K562 (cell line): ENCODE results near the gene ZMYM2. TPM values are rescaled to one million over a fixed set of nuclear protein-coding genes. Genes with fewer than 3 reads are reported as not detected.

Experiments used
- ATAC-seq: fragments of 200-7000 bp; cut with Tn5 transposase; 3 replicates; pipeline ENCODE4 v1.9.1; 2020; ENCODE audit warnings: moderate library complexity
- BruUV-seq: library from RNA; stranded (reverse); fragments of 400-500 nt; replicated peaks from 2 replicates; lab custom pipeline; 2021; lab: Mats Ljungman, UMichigan
- CTCF ChIA-PET: fragments of 300-600 bp; formaldehyde crosslinking; extraction: SDS; loops from one replicate; lab custom pipeline; 2021; ENCODE audit warnings: low intra/inter-chr PET ratio; lab: Yijun Ruan, JAX
- POLR2A ChIA-PET: fragments of 300-600, 350-650 bp; sonication (Branson Sonifier 250); formaldehyde crosslinking; extraction: SDS; loops from one replicate; lab custom pipeline; 2021; ENCODE audit warnings: antibody characterized with exemption, inconsistent platforms; lab: Yijun Ruan, JAX
- DNase-seq, 4 experiments: peaks; one replicate each; pipeline versions ENCODE4 v3.0.0 to v3.0.0-alpha.2; 2011 to 2018; ENCODE audit warnings: low spot score in 3 of 4, mixed read lengths in 3 of 4; ENCODE audit errors: extremely low read depth in 1 of 4
- FAIRE-seq: peaks from 2 replicates; lab custom pipeline; 2011; peaks lifted over from hg19 to GRCh38; lab: Jason Lieb, UNC
- H2AFZ ChIP-seq: 2 replicates; pipeline ENCODE4 v1.6.0; 2011; ENCODE audit warnings: low read depth, low read length, control low read depth, inconsistent platforms
- H3K27ac ChIP-seq: fragments of 200-600 bp; 3 replicates; pipeline ENCODE4 v1.8.0; 2011; ENCODE audit warnings: low read depth, mild to moderate bottlenecking, control low read depth, inconsistent platforms, low read length, moderate library complexity, mixed read lengths; ENCODE audit errors: extremely low read depth
- H3K27me3 ChIP-seq, 2 experiments: fragments of 300-600 bp in 1 of 2; 2 replicates in 1 of 2; 3 replicates in 1 of 2; pipeline versions ENCODE4 v1.6.0 to v1.8.0; 2011; ENCODE audit warnings: inconsistent platforms in 2 of 2, low read length in 2 of 2, mild to moderate bottlenecking in 1 of 2, mixed read lengths in 1 of 2, moderate library complexity in 1 of 2; ENCODE audit not compliant: control insufficient read depth in 2 of 2, insufficient read depth in 2 of 2
- H3K36me3 ChIP-seq: fragments of 300-600 bp; 3 replicates; pipeline ENCODE4 v1.8.0; 2011; ENCODE audit warnings: mild to moderate bottlenecking, low read length, inconsistent platforms; ENCODE audit not compliant: control insufficient read depth, insufficient read depth
- H3K4me1 ChIP-seq, 2 experiments: fragments of 200-600 bp in 1 of 2; replicated peaks in 1 of 2; 2 replicates in 1 of 2; 3 replicates in 1 of 2; pipeline versions ENCODE4 v1.5.1 to v1.8.0; 2011; ENCODE audit warnings: inconsistent platforms in 2 of 2, low read length in 2 of 2, mild to moderate bottlenecking in 1 of 2, mixed read lengths in 1 of 2, moderate library complexity in 1 of 2; ENCODE audit not compliant: control insufficient read depth in 2 of 2, insufficient read depth in 2 of 2
- H3K4me2 ChIP-seq: 2 replicates; pipeline ENCODE4 v1.6.1; 2011; ENCODE audit warnings: low read length, control low read depth, inconsistent platforms, mixed read lengths; ENCODE audit not compliant: insufficient read depth
- H3K4me3 ChIP-seq: fragments of 200-600 bp; sonication (generic), shearing (Covaris generic); 2 replicates; pipeline ENCODE4 v1.5.1; 2016; ENCODE audit warnings: control low read depth, inconsistent platforms
- H3K79me2 ChIP-seq: fragments of 200-600 bp; 3 replicates; pipeline ENCODE4 v1.8.0; 2011; ENCODE audit warnings: low read length, inconsistent platforms; ENCODE audit not compliant: control insufficient read depth, insufficient read depth
- H3K9ac ChIP-seq, 2 experiments: 2 replicates each; pipeline versions ENCODE4 v1.6.0 to v1.6.1; 2011; ENCODE audit warnings: low read depth in 2 of 2, low read length in 2 of 2, control low read depth in 1 of 2, inconsistent platforms in 1 of 2, mild to moderate bottlenecking in 1 of 2, mixed read lengths in 1 of 2; ENCODE audit not compliant: insufficient read depth in 1 of 2
- H3K9me1 ChIP-seq: one replicate; pipeline ENCODE4 v1.6.0; 2011; ENCODE audit warnings: inconsistent platforms, mild to moderate bottlenecking, low read length, moderate library complexity; ENCODE audit not compliant: control insufficient read depth, insufficient read depth
- H3K9me3 ChIP-seq: replicated peaks from 2 replicates; pipeline ENCODE4 v1.5.1; 2011; ENCODE audit warnings: low read depth, low read length, inconsistent platforms; ENCODE audit not compliant: control insufficient read depth, insufficient read depth
- H4K20me1 ChIP-seq: replicated peaks from 2 replicates; pipeline ENCODE4 v1.6.1; 2011; ENCODE audit warnings: low read length, inconsistent platforms, mixed read lengths; ENCODE audit not compliant: control insufficient read depth, insufficient read depth
- ARNT ChIP-seq, 2 experiments: fragments of 450-650 bp; IDR thresholded peaks; 2 replicates each; pipeline ENCODE4 v1.6.1; 2016; ENCODE audit warnings: mild to moderate bottlenecking in 1 of 2
- HOXB6 ChIP-seq: fragments of 250-450 bp; sonication (Bioruptor Pico); IDR thresholded peaks from 2 replicates; pipeline ENCODE4 v1.5.1; 2022; ENCODE audit warnings: mild to moderate bottlenecking, borderline replicate concordance
- MEF2D ChIP-seq: conservative IDR thresholded peaks from 2 replicates; pipeline ENCODE4 v1.6.1; 2016; ENCODE audit warnings: low read depth, missing genetic modification characterization, missing compliant biosample characterization
- POLR2G ChIP-seq: fragments of 200-400 bp; formaldehyde crosslinking; IDR thresholded peaks from 2 replicates; pipeline ENCODE4 v1.6.1; 2017; ENCODE audit warnings: low read depth, mild to moderate bottlenecking, antibody characterized with exemption, low read length, moderate library complexity
- PPARD ChIP-seq: fragments of 250-450 bp; sonication (Bioruptor Pico); IDR thresholded peaks from 2 replicates; pipeline ENCODE4 v1.8.0; 2022; ENCODE audit warnings: inconsistent platforms, mild to moderate bottlenecking, moderate library complexity
- RBM34 ChIP-seq: fragments of 200-400 bp; formaldehyde crosslinking; IDR thresholded peaks from 2 replicates; pipeline ENCODE4 v1.6.1; 2018; ENCODE audit warnings: low read length, borderline replicate concordance; ENCODE audit not compliant: insufficient read depth
- SIN3A ChIP-seq, 2 experiments: fragments of 150-350 bp in 1 of 2; IDR thresholded peaks; 2 replicates each; pipeline ENCODE4 v1.6.1; 2011 to 2016; ENCODE audit warnings: borderline replicate concordance in 2 of 2, low read depth in 2 of 2, low read length in 2 of 2, mild to moderate bottlenecking in 2 of 2, moderate library complexity in 2 of 2; ENCODE audit not compliant: control insufficient read depth in 1 of 2
- SNIP1 ChIP-seq: fragments of 450-650 bp; IDR thresholded peaks from 2 replicates; pipeline ENCODE4 v1.7.1; 2017; ENCODE audit warnings: low read depth, mild to moderate bottlenecking
- TFAP4 ChIP-seq: sonication (generic); formaldehyde crosslinking; IDR thresholded peaks from 2 replicates; pipeline ENCODE4 v1.8.0; 2022; ENCODE audit warnings: missing genetic modification reagents, mild to moderate bottlenecking, moderate library complexity, borderline replicate concordance
- VEZF1 ChIP-seq: fragments of 200-800 bp; sonication (Bioruptor generic); IDR thresholded peaks from 2 replicates; pipeline ENCODE4 v1.6.1; 2017; ENCODE audit warnings: missing genetic modification characterization, missing compliant biosample characterization
- ZNF133 ChIP-seq: fragments of 250-450 bp; sonication (Bioruptor Pico); IDR thresholded peaks from 2 replicates; pipeline ENCODE4 v1.4.0; 2020; ENCODE audit warnings: mild to moderate bottlenecking
- ZNF184 ChIP-seq: sonication (generic); formaldehyde crosslinking; IDR thresholded peaks from 2 replicates; pipeline ENCODE4 v1.5.0; 2020; ENCODE audit warnings: missing genetic modification reagents
- ZNF407 ChIP-seq: fragments of 450-650 bp; IDR thresholded peaks from 2 replicates; pipeline ENCODE4 v1.6.1; 2016; ENCODE audit warnings: low read depth
- in situ Hi-C: fragments of 300-500 bp; cut with MboI; formaldehyde crosslinking; loops from 4 replicates; pipeline ENCODE4 v1.15.0; 2018; ENCODE audit warnings: inconsistent platforms, mixed read lengths
- intact Hi-C: fragments of 100-400 bp; cut with micrococcal nuclease; formaldehyde crosslinking; loops from 2 replicates; pipeline ENCODE4 v1.14.2; 2022
- polyA plus RNA-seq, 8 experiments: library from polyadenylated mRNA; depleted of rRNA in 4 of 8; stranded (reverse) in 5 of 8; unstranded in 3 of 8; fragments of >200 nt; fragmentation: Nextera tagmentation in 2 of 8; fragmentation: Illumina TruSeq in 1 of 8; extraction: Ambion mirVana in 2 of 8; extraction: Trizol in 1 of 8; gene quantifications; 2 replicates each; pipeline versions ENCODE4 v1.2.1 to v1.2.3, GENCODE V29; 2011 to 2014; ENCODE audit warnings: inconsistent platforms in 1 of 8, missing spikeins in 1 of 8
- total RNA-seq, 7 experiments: library from RNA; depleted of rRNA in 6 of 7; stranded (reverse); fragments of >200 nt in 6 of 7; fragmentation: Illumina TruSeq in 2 of 7; extraction: Trizol in 2 of 7; gene quantifications; 2 replicates each; pipeline versions ENCODE4 v1.2.1 to v1.2.3, GENCODE V29; 2011 to 2021; ENCODE audit warnings: low replicate concordance in 1 of 7

ZMYM2 gene
- total and polyA plus RNA-seq, 9 of the 15 experiments (the other 6 are each of a cell fraction or from before 2014, with no cell fraction given) = 5.0 to 48.8 (median 26.8) TPM

GRCh38 chr13:19952850-19953249 lies 5.7 kb upstream of the ZMYM2 start:
- no peak for FAIRE-seq
- H3K36me3 ChIP-seq = no peaks in the 10 kb centered on the region
- no peaks in the 10 kb centered on the region for H4K20me1 ChIP-seq
- no peak for DNase-seq
- CTCF ChIA-PET = no interaction called here
- no peaks in the 10 kb centered on the region for H3K9me3 ChIP-seq
- H3K27me3 ChIP-seq = no peaks in the 10 kb centered on the region
- H3K4me3 ChIP-seq = no peak overlapping the region
- H3K4me2 ChIP-seq = no peak overlapping the region
- no peak for ATAC-seq
- no TSS peak for BruUV-seq
- H3K9ac ChIP-seq = no peak overlapping the region
- no peaks in the 10 kb centered on the region for H3K9me1 ChIP-seq
- H2AFZ ChIP-seq = no peak overlapping the region
- peaks cover 0 to 6% of the 10 kb centered on the region in 2 experiments; a peak in 2 of 5 replicates for H3K4me1 ChIP-seq
- H3K27ac ChIP-seq = no peak overlapping the region
- POLR2A ChIA-PET = no interaction called here
- no peaks in the 10 kb centered on the region for H3K79me2 ChIP-seq
- intact Hi-C loops = no loop called here
- in situ Hi-C loops = no loop called here
- no peak for TF ChIP-seq RBM34
- TF ChIP-seq SNIP1 = no peak
- no peak for TF ChIP-seq ZNF133 (CRISPR knock-in tag)
- no peak for TF ChIP-seq MEF2D (tag)
- no peak for TF ChIP-seq PPARD
- TF ChIP-seq SIN3A (IDR thresholded peaks at IDR 0.05; ENCODE audit: borderline replicate concordance in 2 of 2, control insufficient read depth in 1 of 2, low read depth in 2 of 2, low read length in 2 of 2) = no peak
- no peak for TF ChIP-seq VEZF1 (CRISPR knock-in tag)
- no peak for TF ChIP-seq HOXB6
- TF ChIP-seq TFAP4 = no peak
- TF ChIP-seq ARNT (IDR thresholded peaks at IDR 0.05) = no peak
- TF ChIP-seq ZNF184 (CRISPR knock-in tag) = no peak
- TF ChIP-seq POLR2G = no peak
- no peak for TF ChIP-seq ZNF407
